Activated T-cell treated with anti-CD3 and anti-CD28 coated beads, Interleukin-2, amount 50 U/mL, for 24 hours (primary cell): ENCODE results near the gene ZNF407.

Experiments
- DNase-seq: peaks from one replicate; pipeline ENCODE4 v3.0.0-alpha.2; 2020
- H3K27ac Mint-ChIP-seq: 2 replicates; pipeline ENCODE4 v1.8.0; 2020; ENCODE audit warnings: mild to moderate bottlenecking, mixed read lengths
- H3K27me3 Mint-ChIP-seq: 2 replicates; pipeline ENCODE4 v1.8.0; 2020; ENCODE audit warnings: mixed read lengths
- H3K36me3 Mint-ChIP-seq: 2 replicates; pipeline ENCODE4 v1.8.0; 2020; ENCODE audit warnings: low read depth, mixed read lengths
- H3K4me1 Mint-ChIP-seq: 2 replicates; pipeline ENCODE4 v1.8.0; 2020; ENCODE audit warnings: low read depth, mixed read lengths
- H3K4me3 Mint-ChIP-seq: 2 replicates; pipeline ENCODE4 v1.8.0; 2020; ENCODE audit warnings: mild to moderate bottlenecking, moderate library complexity, mixed read lengths
- H3K9me3 Mint-ChIP-seq: 2 replicates; pipeline ENCODE4 v1.8.0; 2020; ENCODE audit warnings: mixed read lengths

Gene ZNF407

DNA sequence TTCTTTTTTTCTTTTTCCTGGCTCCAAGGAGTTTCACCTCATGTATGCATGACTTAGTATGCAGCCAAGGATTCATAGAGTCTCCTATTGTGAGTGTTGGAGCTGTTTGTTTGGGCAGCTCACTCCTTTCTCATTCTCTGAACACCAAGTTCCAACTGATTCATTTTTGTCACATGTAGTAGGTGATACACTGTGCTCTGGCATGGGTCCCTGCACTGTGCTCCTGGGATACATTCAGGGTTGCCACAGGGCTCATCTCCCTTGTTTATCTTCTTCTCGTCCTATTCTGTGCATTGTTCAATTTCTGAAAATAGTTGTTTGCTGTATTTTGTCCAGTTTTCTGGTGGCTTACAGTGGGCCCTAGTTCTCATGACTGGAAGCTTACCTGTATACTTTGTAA, 96.8 kb downstream of the ZNF407 start:
- no peak overlapping the region for H3K27ac Mint-ChIP-seq
- no peak overlapping the region for H3K4me3 Mint-ChIP-seq
- H3K9me3 Mint-ChIP-seq, result no peaks in the 10 kb centered on the region
- DNase-seq, result no peak
- no peaks in the 10 kb centered on the region for H3K27me3 Mint-ChIP-seq
- peaks cover 18% of the 10 kb centered on the region for H3K4me1 Mint-ChIP-seq
- peaks cover 8% of the 10 kb centered on the region for H3K36me3 Mint-ChIP-seq

GRCh38 chr18:74695170-74695569, 97.5 kb downstream of the ZNF407 start:
- Mint-ChIP-seq H3K27ac (no peak overlapping the region), H3K9me3 (no peaks in the 10 kb centered on the region), H3K4me1 (peaks cover 18% of the 10 kb centered on the region), H3K36me3 (peaks cover 5% of the 10 kb centered on the region), H3K4me3 (no peak overlapping the region), H3K27me3 (no peaks in the 10 kb centered on the region)
- DNase-seq, result no peak

DNA sequence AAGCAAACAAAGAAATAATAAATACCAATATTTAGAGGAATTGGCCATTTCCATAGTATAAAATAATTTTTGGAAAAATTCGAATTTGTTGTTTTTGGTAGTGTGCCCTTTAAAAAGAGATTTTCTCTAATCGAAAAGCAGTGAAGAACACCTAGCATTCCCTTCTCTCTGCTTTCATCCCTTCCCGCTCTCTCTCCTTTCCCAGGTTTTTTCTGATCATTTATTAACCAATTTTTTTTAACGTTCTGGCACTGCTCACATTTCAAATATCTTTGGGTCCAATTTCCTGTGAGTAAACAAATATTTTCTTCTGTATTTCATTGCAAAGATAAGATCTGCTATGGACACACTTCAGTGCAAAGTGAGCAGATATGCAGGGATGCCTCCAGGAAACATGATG, 101.2 kb downstream of the ZNF407 start:
- H3K27me3 Mint-ChIP-seq, result no peaks in the 10 kb centered on the region
- DNase-seq, result no peak
- H3K9me3 Mint-ChIP-seq, result no peaks in the 10 kb centered on the region
- H3K4me3 Mint-ChIP-seq, result no peak overlapping the region
- H3K36me3 Mint-ChIP-seq, result peaks cover 16% of the 10 kb centered on the region
- no peak overlapping the region for H3K27ac Mint-ChIP-seq
- peaks cover 2% of the 10 kb centered on the region for H3K4me1 Mint-ChIP-seq

DNA sequence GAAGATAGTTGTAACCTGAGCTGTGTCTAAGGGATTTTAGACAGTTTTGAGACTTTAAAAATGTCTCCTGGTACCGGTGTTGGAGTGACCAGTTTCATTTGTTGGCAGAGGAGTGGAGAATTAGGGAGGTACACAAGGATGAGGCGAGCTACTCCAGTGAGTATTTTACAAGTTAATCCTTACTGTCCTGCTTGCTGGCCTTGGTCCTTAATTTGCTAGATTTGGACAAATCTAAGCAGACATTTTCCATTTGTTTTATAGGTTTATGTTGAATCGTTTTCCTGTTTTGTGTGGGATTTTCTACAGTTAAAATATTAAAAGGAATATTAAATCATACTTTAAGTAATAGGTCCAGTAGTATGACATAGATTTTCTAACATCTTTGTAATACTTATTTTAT, 101.8 kb downstream of the ZNF407 start:
- Mint-ChIP-seq H3K4me3 (no peak overlapping the region), H3K27ac (no peak overlapping the region), H3K4me1 (no peaks in the 10 kb centered on the region), H3K36me3 (peaks cover 16% of the 10 kb centered on the region), H3K9me3 (no peaks in the 10 kb centered on the region), H3K27me3 (no peaks in the 10 kb centered on the region)
- no peak for DNase-seq

- H3K36me3 Mint-ChIP-seq, result peaks cover 26% of the 10 kb centered on the region
- H3K4me1 Mint-ChIP-seq, result peaks cover 2% of the 10 kb centered on the region
- H3K4me3 Mint-ChIP-seq, result no peak overlapping the region
- no peak for DNase-seq
- no peaks in the 10 kb centered on the region for H3K27me3 Mint-ChIP-seq
- H3K9me3 Mint-ChIP-seq, result no peaks in the 10 kb centered on the region
- H3K27ac Mint-ChIP-seq, result no peak overlapping the region
These were observed 105.3 kb downstream of the ZNF407 start for GRCh38 chr18:74702950-74703349.

DNA sequence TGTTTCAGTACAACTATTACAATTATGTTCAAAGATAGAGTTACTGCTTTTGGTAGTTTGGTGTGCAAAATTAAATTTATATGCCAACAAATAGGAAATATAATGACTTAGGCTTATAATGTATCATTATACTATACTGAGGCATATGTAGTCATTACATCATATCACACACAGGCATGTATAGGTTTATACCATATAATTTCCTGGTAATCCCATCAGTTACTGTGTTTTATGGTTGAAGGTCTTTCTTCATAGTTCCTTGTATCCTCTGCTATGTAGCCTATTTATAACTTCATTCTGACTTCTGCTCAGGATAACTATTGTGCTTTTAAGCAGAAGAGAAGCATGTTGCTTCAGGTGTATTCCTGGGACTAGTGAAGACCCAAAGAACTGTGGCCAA, 110.5 kb downstream of the ZNF407 start:
- H3K9me3 Mint-ChIP-seq, result no peaks in the 10 kb centered on the region
- peaks cover 23% of the 10 kb centered on the region for H3K36me3 Mint-ChIP-seq
- H3K4me1 Mint-ChIP-seq, result peaks cover 6% of the 10 kb centered on the region
- no peaks in the 10 kb centered on the region for H3K27me3 Mint-ChIP-seq
- no peak overlapping the region for H3K27ac Mint-ChIP-seq
- no peak overlapping the region for H3K4me3 Mint-ChIP-seq
- no peak for DNase-seq

DNA sequence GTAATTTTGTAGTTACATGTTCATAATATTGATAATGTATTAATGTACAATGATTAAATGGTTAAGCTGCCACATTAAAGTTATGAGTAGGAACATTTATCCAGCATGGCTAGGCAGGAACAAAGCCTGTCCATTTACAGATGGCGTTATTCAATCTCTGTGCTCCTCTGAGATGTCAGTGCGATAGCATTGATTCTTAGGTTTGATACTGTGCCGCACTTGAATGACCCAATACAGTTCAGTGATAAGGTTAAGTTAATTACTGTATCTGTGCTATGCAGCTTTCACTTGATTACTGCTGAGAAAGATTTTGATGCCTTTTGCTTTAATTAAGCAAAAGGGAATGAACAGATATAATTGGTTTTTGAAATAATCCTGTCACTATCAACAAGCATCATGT, 111.8 kb downstream of the ZNF407 start:
- peaks cover 6% of the 10 kb centered on the region for H3K4me1 Mint-ChIP-seq
- H3K36me3 Mint-ChIP-seq, result peaks cover 17% of the 10 kb centered on the region
- H3K9me3 Mint-ChIP-seq, result no peaks in the 10 kb centered on the region
- H3K4me3 Mint-ChIP-seq, result no peak overlapping the region
- H3K27ac Mint-ChIP-seq, result no peak overlapping the region
- no peak for DNase-seq
- no peaks in the 10 kb centered on the region for H3K27me3 Mint-ChIP-seq

DNA sequence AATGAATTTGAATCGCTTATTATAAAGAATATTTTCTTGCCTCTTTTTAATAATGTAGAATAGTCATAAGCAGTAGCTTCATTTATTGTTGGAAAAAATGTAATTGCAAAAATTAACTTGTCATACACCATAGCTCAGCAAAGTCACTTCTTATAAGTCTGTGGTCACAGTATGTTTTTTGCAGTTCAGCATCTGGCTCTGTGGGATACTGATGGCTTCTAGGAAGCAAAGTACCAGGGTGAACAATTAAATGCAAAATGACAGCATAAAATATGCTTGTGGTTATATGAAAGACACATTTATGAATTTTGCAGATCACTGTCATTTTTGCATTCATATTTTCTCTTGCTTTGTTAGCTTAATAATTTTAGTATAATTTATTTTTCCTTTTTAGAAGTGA, 116.5 kb downstream of the ZNF407 start:
- no peaks in the 10 kb centered on the region for H3K27me3 Mint-ChIP-seq

GRCh38 chr18:74714791-74715190, 117.1 kb downstream of the ZNF407 start:
- H3K36me3 Mint-ChIP-seq, result peaks cover 23% of the 10 kb centered on the region
- H3K4me1 Mint-ChIP-seq, result peaks cover 5% of the 10 kb centered on the region
- no peaks in the 10 kb centered on the region for H3K27me3 Mint-ChIP-seq
- peaks cover 3% of the 10 kb centered on the region for H3K9me3 Mint-ChIP-seq
- no peak overlapping the region for H3K4me3 Mint-ChIP-seq
- no peak for DNase-seq
- H3K27ac Mint-ChIP-seq, result no peak overlapping the region

More for the DNA sequence above, 116.5 kb downstream of the ZNF407 start:
- Mint-ChIP-seq H3K4me1 (peaks cover 3% of the 10 kb centered on the region), H3K9me3 (no peaks in the 10 kb centered on the region), H3K36me3 (peaks cover 19% of the 10 kb centered on the region), H3K4me3 (no peak overlapping the region), H3K27ac (no peak overlapping the region)
- no peak for DNase-seq

DNA sequence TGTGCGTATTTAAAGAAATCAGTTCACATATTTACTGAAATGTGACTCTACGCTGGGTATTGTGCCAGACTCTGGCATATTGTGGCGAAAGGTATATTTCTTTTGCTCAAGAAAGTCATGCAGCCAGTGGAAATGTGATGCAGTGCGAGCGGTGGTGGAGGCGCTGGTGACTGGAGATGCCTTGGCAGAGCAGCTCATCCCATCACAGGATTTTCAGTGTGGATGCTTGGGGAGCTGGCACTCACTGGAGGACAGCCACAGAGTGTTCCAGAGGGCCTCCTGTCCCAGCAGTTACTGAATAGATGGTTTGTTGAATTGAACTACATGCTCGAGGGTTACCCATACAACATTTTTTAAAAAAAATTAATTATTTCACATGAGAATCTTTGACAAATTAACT, 117.6 kb downstream of the ZNF407 start:
- H3K27ac Mint-ChIP-seq, result no peak overlapping the region
- peaks cover 3% of the 10 kb centered on the region for H3K9me3 Mint-ChIP-seq
- H3K27me3 Mint-ChIP-seq, result no peaks in the 10 kb centered on the region
- H3K36me3 Mint-ChIP-seq, result peaks cover 23% of the 10 kb centered on the region
- H3K4me1 Mint-ChIP-seq, result peaks cover 9% of the 10 kb centered on the region
- no peak for DNase-seq
- H3K4me3 Mint-ChIP-seq, result no peak overlapping the region

DNA sequence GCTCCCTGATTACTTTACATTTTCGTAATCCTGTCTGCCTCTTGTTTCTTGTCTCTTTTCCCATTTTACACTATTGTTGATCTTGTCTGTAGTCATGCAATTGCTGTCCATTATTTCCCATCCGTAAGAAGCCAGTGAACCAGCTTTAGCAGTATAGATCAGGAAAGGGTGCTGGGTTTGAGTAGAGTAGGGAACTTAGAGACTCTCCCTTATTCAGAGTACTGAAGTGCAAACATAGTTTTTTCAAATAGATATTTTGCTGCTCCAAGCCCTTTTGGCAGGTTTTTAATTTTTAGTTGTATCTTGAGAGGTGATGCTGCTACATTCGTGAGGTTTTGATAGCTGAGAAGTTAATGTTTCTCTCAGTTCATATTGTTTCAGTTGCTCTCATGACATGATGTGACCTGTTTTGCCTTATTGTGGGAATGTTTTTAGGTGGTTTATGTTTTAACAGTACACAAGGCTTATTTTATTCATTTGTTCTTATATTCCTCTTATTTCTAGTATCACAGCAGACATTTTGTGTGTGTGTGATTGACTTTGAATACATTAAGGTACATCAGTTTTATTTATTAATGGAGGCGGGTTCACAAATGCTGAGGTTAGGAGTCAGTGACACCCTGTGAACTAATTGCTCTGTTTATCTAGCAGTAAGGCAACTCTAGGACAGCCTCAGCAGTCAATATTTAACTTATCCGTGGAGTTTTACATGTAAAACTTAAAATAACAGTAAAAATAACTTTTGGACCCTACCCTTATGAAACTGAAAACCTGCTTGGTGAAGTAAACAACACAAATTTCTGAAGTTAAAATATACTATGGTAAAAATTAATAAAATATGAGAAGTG, 118.4 kb downstream of the ZNF407 start:
- Mint-ChIP-seq H3K36me3 (peaks cover 23% of the 10 kb centered on the region), H3K9me3 (peaks cover 3% of the 10 kb centered on the region)
- no peak for DNase-seq

GRCh38 chr18:74718312-74718711, 120.6 kb downstream of the ZNF407 start:
- Mint-ChIP-seq H3K27ac (no peak overlapping the region), H3K27me3 (no peaks in the 10 kb centered on the region), H3K4me3 (no peak overlapping the region), H3K36me3 (peaks cover 21% of the 10 kb centered on the region), H3K9me3 (peaks cover 3% of the 10 kb centered on the region), H3K4me1 (peaks cover 22% of the 10 kb centered on the region)
- DNase-seq, result no peak

More for the DNA sequence above, 118.4 kb downstream of the ZNF407 start:
- Mint-ChIP-seq H3K4me3 (no peak overlapping the region), H3K4me1 (peaks cover 12% of the 10 kb centered on the region), H3K27ac (no peak overlapping the region), H3K27me3 (no peaks in the 10 kb centered on the region)

GRCh38 chr18:74722237-74722636, 124.6 kb downstream of the ZNF407 start:
- Mint-ChIP-seq H3K27ac (no peak overlapping the region), H3K36me3 (peaks cover 17% of the 10 kb centered on the region), H3K27me3 (no peaks in the 10 kb centered on the region), H3K4me3 (no peak overlapping the region), H3K9me3 (peaks cover 3% of the 10 kb centered on the region), H3K4me1 (peaks cover 29% of the 10 kb centered on the region)
- DNase-seq, result no peak

DNA sequence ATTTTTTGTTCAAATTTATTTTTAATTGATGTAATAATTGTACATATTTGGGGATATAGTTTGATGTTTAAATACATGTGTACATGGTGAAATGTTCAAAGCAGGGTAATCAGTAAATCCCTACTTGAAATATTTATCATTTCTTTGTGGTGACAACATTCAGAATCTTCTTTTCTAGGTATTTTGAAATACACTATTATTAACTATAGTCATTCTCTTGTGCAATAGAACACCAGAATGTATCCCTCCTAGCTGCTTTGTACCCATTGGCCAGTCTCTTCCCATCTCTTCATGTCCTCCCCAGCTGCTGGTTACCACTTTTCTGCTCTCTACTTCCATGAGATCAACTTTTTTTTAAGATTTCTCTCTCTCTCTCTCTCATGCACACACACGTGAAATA, 126.5 kb downstream of the ZNF407 start:
- H3K27me3 Mint-ChIP-seq, result no peaks in the 10 kb centered on the region
- peaks cover 3% of the 10 kb centered on the region for H3K9me3 Mint-ChIP-seq
- H3K36me3 Mint-ChIP-seq, result peaks cover 29% of the 10 kb centered on the region
- peaks cover 31% of the 10 kb centered on the region for H3K4me1 Mint-ChIP-seq
- no peak overlapping the region for H3K4me3 Mint-ChIP-seq
- DNase-seq, result no peak
- H3K27ac Mint-ChIP-seq, result no peak overlapping the region

DNA sequence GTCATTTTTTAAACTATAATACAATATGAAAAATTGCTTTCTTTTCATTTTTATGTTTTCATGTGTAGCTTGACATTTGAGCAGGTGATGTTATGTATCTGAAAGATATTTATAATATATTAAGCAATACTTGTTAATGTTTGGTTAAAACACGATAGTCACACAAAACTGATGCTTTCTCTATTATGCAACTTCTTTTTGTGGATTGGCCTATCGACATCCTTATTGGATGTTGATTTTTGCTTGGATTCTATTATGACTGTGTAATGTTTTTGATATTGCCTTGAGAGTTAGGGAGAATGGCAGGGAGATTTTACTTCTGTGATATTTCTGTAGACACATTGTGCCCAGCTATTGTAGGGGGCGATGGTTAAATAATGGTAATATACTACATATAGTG, 128.0 kb downstream of the ZNF407 start:
- H3K27ac Mint-ChIP-seq, result no peak overlapping the region
- DNase-seq, result no peak
- peaks cover 26% of the 10 kb centered on the region for H3K36me3 Mint-ChIP-seq
- H3K27me3 Mint-ChIP-seq, result no peaks in the 10 kb centered on the region
- H3K9me3 Mint-ChIP-seq, result no peaks in the 10 kb centered on the region
- peaks cover 22% of the 10 kb centered on the region for H3K4me1 Mint-ChIP-seq
- no peak overlapping the region for H3K4me3 Mint-ChIP-seq
